HepG2 (cell line): ENCODE results near the gene MIGA2. TPM values are rescaled to one million over a fixed set of nuclear protein-coding genes. Genes with fewer than 3 reads are reported as not detected.
A peak's percentile ranks its signal among the peaks of the same experiment; 100 is the strongest.

Source experiments
- ATAC-seq: fragments of 200-7000 bp; cut with Tn5 transposase; 3 replicates; pipeline ENCODE4 v1.9.1; 2020; ENCODE audit warnings: mild to moderate bottlenecking, moderate library complexity
- BruUV-seq: library from RNA; stranded (reverse); fragments of 400-500 nt; replicated peaks from 2 replicates; lab custom pipeline; 2021; lab: Mats Ljungman, UMichigan
- CTCF ChIA-PET: fragments of 300-600 bp; formaldehyde crosslinking; extraction: SDS; loops from one replicate; lab custom pipeline; 2021; ENCODE audit warnings: low total read pairs, inconsistent platforms, low intra/inter-chr PET ratio; lab: Yijun Ruan, JAX
- POLR2A ChIA-PET: fragments of 350-600 bp; sonication (Branson Sonifier 250); formaldehyde crosslinking; loops from one replicate; lab custom pipeline; 2020; ENCODE audit warnings: antibody characterized with exemption, inconsistent platforms; lab: Yijun Ruan, JAX
- DNase-seq: peaks from one replicate; pipeline ENCODE4 v3.0.0-alpha.2; 2015; ENCODE audit warnings: low spot score
- FAIRE-seq: peaks from 3 replicates; lab custom pipeline; 2011; peaks lifted over from hg19 to GRCh38; lab: Jason Lieb, UNC
- H2AFZ ChIP-seq: one replicate; pipeline ENCODE4 v1.6.1; 2011; ENCODE audit warnings: low read length, inconsistent platforms
- H3K27ac ChIP-seq: fragments of 300-600 bp; 3 replicates; pipeline ENCODE4 v1.8.0; 2011; ENCODE audit warnings: mixed run types, mild to moderate bottlenecking, mixed read lengths, low read length, inconsistent platforms; ENCODE audit not compliant: insufficient read depth; ENCODE audit errors: extremely low read length
- H3K27me3 ChIP-seq, 2 experiments: fragments of 200-600 bp in 1 of 2; 2 replicates in 1 of 2; 3 replicates in 1 of 2; pipeline versions ENCODE4 v1.6.0 to v1.8.0; 2011; ENCODE audit warnings: low read length in 2 of 2, mild to moderate bottlenecking in 2 of 2, moderate library complexity in 2 of 2, inconsistent platforms in 1 of 2; ENCODE audit not compliant: insufficient read depth in 2 of 2, control insufficient read depth in 1 of 2
- H3K36me3 ChIP-seq, 2 experiments: fragments of 200-600 bp in 1 of 2; replicated peaks in 1 of 2; 2 replicates in 1 of 2; 3 replicates in 1 of 2; pipeline versions ENCODE4 v1.5.1 to v1.8.0; 2011; ENCODE audit warnings: low read length in 2 of 2, inconsistent platforms in 1 of 2; ENCODE audit not compliant: insufficient read depth in 2 of 2, control insufficient read depth in 1 of 2
- H3K4me1 ChIP-seq: 2 replicates; pipeline ENCODE4 v1.5.1; 2012; ENCODE audit warnings: low read length, inconsistent platforms; ENCODE audit not compliant: insufficient read depth
- H3K4me2 ChIP-seq: 2 replicates; pipeline ENCODE4 v1.6.0; 2011; ENCODE audit warnings: low read depth, low read length, inconsistent platforms
- H3K4me3 ChIP-seq, 3 experiments: fragments of 200-600 bp in 1 of 3; sonication (generic), shearing (Covaris generic) in 1 of 3; replicated peaks in 1 of 3; 2 replicates each; pipeline ENCODE4 v1.5.1; 2011 to 2016; ENCODE audit warnings: low read length in 3 of 3, inconsistent platforms in 2 of 3, low read depth in 2 of 3, mild to moderate bottlenecking in 2 of 3, control low read depth in 1 of 3, mixed read lengths in 1 of 3; ENCODE audit not compliant: insufficient read depth in 1 of 3
- H3K79me2 ChIP-seq: one replicate; pipeline ENCODE4 v1.6.1; 2011; ENCODE audit warnings: low read length, inconsistent platforms; ENCODE audit not compliant: insufficient read depth
- H3K9ac ChIP-seq: 2 replicates; pipeline ENCODE4 v1.6.0; 2011; ENCODE audit warnings: mild to moderate bottlenecking, low read depth, low read length, inconsistent platforms; ENCODE audit not compliant: insufficient read depth
- H3K9me3 ChIP-seq: 2 replicates; pipeline ENCODE4 v1.5.1; 2012; ENCODE audit warnings: mild to moderate bottlenecking, low read length
- H4K20me1 ChIP-seq: 2 replicates; pipeline ENCODE4 v1.6.0; 2011; ENCODE audit warnings: inconsistent platforms, mild to moderate bottlenecking, low read length, moderate library complexity; ENCODE audit not compliant: insufficient read depth
- CBX2 ChIP-seq, 2 experiments: fragments of 200-600 bp in 1 of 2; sonication (generic); formaldehyde crosslinking in 1 of 2; IDR thresholded peaks; 2 replicates each; pipeline versions ENCODE4 v1.7.0 to v1.8.1; 2018 to 2022; ENCODE audit warnings: low read depth in 2 of 2, low read length in 1 of 2, mild to moderate bottlenecking in 1 of 2, missing genetic modification reagents in 1 of 2
- HOXA3 ChIP-seq: sonication (generic); formaldehyde crosslinking; IDR thresholded peaks from 2 replicates; pipeline ENCODE4 v1.5.0; 2020; ENCODE audit warnings: missing genetic modification reagents
- KAT8 ChIP-seq: IDR thresholded peaks from 2 replicates; pipeline ENCODE4 v1.6.1; 2016; ENCODE audit warnings: missing genetic modification reagents, missing compliant biosample characterization
- NPAS2 ChIP-seq: sonication (generic); formaldehyde crosslinking; IDR thresholded peaks from 2 replicates; pipeline ENCODE4 v1.8.0; 2022; ENCODE audit warnings: mild to moderate bottlenecking, missing genetic modification reagents, borderline replicate concordance
- REPIN1 ChIP-seq: sonication (generic); formaldehyde crosslinking; IDR thresholded peaks from 2 replicates; pipeline ENCODE4 v1.8.0; 2022; ENCODE audit warnings: missing genetic modification reagents, low read depth, mild to moderate bottlenecking, borderline replicate concordance
- SAFB2 ChIP-seq: sonication (generic); formaldehyde crosslinking; IDR thresholded peaks from 2 replicates; pipeline ENCODE4 v1.5.1; 2020; ENCODE audit warnings: missing genetic modification reagents, low read depth, mild to moderate bottlenecking, borderline replicate concordance
- SAP130 ChIP-seq: IDR thresholded peaks from 2 replicates; pipeline ENCODE4 v1.6.1; 2016; ENCODE audit warnings: low read depth
- ZFY ChIP-seq: sonication (generic); formaldehyde crosslinking; IDR thresholded peaks from 2 replicates; pipeline ENCODE4 v1.4.0; 2020; ENCODE audit warnings: missing genetic modification reagents
- ZNF331 ChIP-seq: sonication (generic); formaldehyde crosslinking; IDR thresholded peaks from 2 replicates; pipeline ENCODE4 v1.4.0; 2020; ENCODE audit warnings: missing genetic modification reagents
- ZNF451 ChIP-seq: sonication (generic); formaldehyde crosslinking; IDR thresholded peaks from 2 replicates; pipeline ENCODE4 v1.5.0; 2020; ENCODE audit warnings: mild to moderate bottlenecking, missing genetic modification reagents
- ZNF615 ChIP-seq: sonication (generic); formaldehyde crosslinking; IDR thresholded peaks from 2 replicates; pipeline ENCODE4 v1.5.0; 2020; ENCODE audit warnings: mild to moderate bottlenecking, missing genetic modification reagents, borderline replicate concordance
- ZNF678 ChIP-seq: sonication (generic); formaldehyde crosslinking; IDR thresholded peaks from 2 replicates; pipeline ENCODE4 v1.4.0; 2020; ENCODE audit warnings: mild to moderate bottlenecking, missing genetic modification reagents
- ZSCAN20 ChIP-seq: sonication (generic); formaldehyde crosslinking; IDR thresholded peaks from 2 replicates; pipeline ENCODE4 v1.4.0; 2020; ENCODE audit warnings: missing genetic modification reagents, mild to moderate bottlenecking, borderline replicate concordance
- WGBS: methylation state at CpG from one replicate; pipeline ENCODE4 v1.1.6; 2017; ENCODE audit warnings: low lambda C conversion rate; 5-methylcytosine and 5-hydroxymethylcytosine counted together
- in situ Hi-C: cut with HindIII; loops from 2 replicates; pipeline ENCODE4 v1.10.0; 2017; ENCODE audit warnings: low pct_unique_long_range_greater_than_20kb; ENCODE audit not compliant: extremely low pct_ligation_motif_present
- intact Hi-C: fragments of 100-400 bp; cut with micrococcal nuclease; formaldehyde crosslinking; loops from one replicate; pipeline ENCODE4 v1.10.0; 2022; ENCODE audit not compliant: unreplicated experiment
- polyA plus RNA-seq, 8 experiments: library from polyadenylated mRNA; depleted of rRNA in 3 of 8; stranded (reverse) in 7 of 8; unstranded in 1 of 8; fragments of >200 nt; fragmentation: Illumina TruSeq in 4 of 8; extraction: Trizol in 4 of 8; gene quantifications; 2 replicates each; pipeline versions ENCODE4 v1.2.1 to v1.2.3, GENCODE V29; 2011 to 2016; ENCODE audit warnings: low read depth in 4 of 8, missing spikeins in 1 of 8, mixed read lengths in 1 of 8; ENCODE audit not compliant: insufficient read depth in 1 of 8
- total RNA-seq, 5 experiments: library from RNA; depleted of rRNA; stranded (reverse); fragments of >200 nt; fragmentation: Illumina TruSeq; extraction: Trizol; gene quantifications; 2 replicates each; pipeline ENCODE4 v1.2.3, GENCODE V29; 2016; ENCODE audit warnings: low read depth in 1 of 5
- TF ChIP-seq, protein P1 (sequence below): sonication (generic); formaldehyde crosslinking; IDR thresholded peaks from 2 replicates; pipeline ENCODE4 v1.4.0; 2020; ENCODE audit warnings: missing genetic modification reagents
- TF ChIP-seq, protein P2 (sequence below): sonication (generic); formaldehyde crosslinking; IDR thresholded peaks from 2 replicates; pipeline ENCODE4 v1.4.0; 2020; ENCODE audit warnings: mild to moderate bottlenecking, missing genetic modification reagents

The MIGA2 gene
- total and polyA plus RNA-seq, 2 of the 13 experiments (the other 11 are each of a cell fraction or from before 2014, with no cell fraction given) = 10.8 to 17.1 TPM

DNA sequence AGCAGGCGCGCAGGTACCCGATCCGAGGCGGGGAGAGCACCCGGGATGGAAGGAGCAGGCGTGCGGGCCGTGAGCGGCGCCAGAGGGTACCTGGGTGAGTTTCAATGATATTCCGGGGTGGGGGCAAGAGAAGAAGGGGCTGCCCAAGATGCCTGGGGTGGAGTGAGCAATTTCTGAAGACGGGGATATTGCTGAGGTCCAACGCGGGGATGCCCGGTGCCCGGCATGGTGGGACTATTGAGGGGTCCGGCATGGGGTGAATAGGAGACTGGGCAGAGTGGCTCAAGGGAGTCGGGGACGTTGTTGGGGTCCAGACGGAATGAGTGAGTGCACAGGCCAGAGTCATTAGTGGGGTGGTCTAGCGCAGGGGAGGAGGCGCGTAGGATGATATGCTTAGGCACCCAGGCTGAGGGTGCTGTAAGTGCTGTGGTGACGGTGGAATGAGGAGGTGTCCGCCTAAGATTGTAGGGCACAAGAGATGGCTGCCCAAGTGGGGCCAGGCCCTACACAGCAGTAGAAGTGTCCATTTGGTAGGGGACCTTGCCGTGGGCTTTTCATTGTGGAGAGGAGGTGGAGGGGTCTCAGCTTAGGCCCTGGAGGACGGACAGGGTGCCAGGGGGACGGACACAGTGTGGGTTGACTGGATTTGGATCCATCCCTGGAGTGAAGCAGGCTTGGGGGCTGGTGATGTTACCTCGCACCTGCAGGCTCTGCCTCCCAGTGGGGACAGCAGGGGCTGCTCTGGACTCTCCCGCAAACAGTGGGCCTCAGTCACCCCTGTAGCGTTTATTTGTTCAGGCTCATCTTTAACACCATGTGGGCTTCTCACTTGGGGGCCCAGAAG, 719 bp downstream of the MIGA2 start:
- DNase-seq (no peak), ATAC-seq (peak; percentile 61), FAIRE-seq (no peak)
- intact Hi-C loops = loop anchor here (5.0 kb wide), 1 partner anchor 45 kb away; the partner anchor contains the start of gene DOLPP1
- H3K9ac ChIP-seq = peak overlapping the region; percentile 67
- in situ Hi-C loops = no loop called here
- peak overlapping the region; percentile 73 to 97 (median 96) for H3K4me3 ChIP-seq
- peaks cover 3 to 8% of the 10 kb centered on the region in 2 experiments; a peak in 4 of 5 replicates for H3K36me3 ChIP-seq
- peak overlapping the region; percentile 59 for H2AFZ ChIP-seq
- H3K4me1 ChIP-seq = peaks cover 27% of the 10 kb centered on the region
- H3K27me3 ChIP-seq = no peaks in the 10 kb centered on the region; a peak in 1 of 5 replicates
- peaks cover 6% of the 10 kb centered on the region for H3K79me2 ChIP-seq
- CTCF ChIA-PET = no interaction called here
- peak overlapping the region; percentile 43 for H3K27ac ChIP-seq
- H3K4me2 ChIP-seq = peak overlapping the region; percentile 94
- under 1% methylated on average over 27 of the region's 32 CpGs for WGBS
- POLR2A ChIA-PET = interaction anchor here (0.6 to 2.5 kb wide), 12 partner anchors 9 to 161 kb away, joined by 3 to 13 read pairs (median 4); partner anchors contain the start of genes DOLPP1, PTPA and SH3GLB2
- no peaks in the 10 kb centered on the region for H4K20me1 ChIP-seq
- BruUV-seq = TSS peak; percentile 52
- H3K9me3 ChIP-seq = no peaks in the 10 kb centered on the region
- no peak for TF ChIP-seq ZNF331 (CRISPR knock-in tag)
- TF ChIP-seq ZNF678 (CRISPR knock-in tag) = no peak
- TF ChIP-seq ZSCAN20 (CRISPR knock-in tag) = no peak
- no peak for TF ChIP-seq NPAS2 (CRISPR knock-in tag)
- TF ChIP-seq SAP130 (CRISPR knock-in tag) = 0 out of 2 replicates have a peak, but pooled peaks have one; percentile 20
- TF ChIP-seq CBX2 (IDR thresholded peaks at IDR 0.05; ENCODE audit: low read depth, low read length) = no peak
- TF ChIP-seq CBX2 (CRISPR knock-in tag; IDR thresholded peaks at IDR 0.05; ENCODE audit: low read depth) = no peak
- TF ChIP-seq HOXA3 = no peak
- no peak for TF ChIP-seq KAT8 (CRISPR knock-in tag)
- TF ChIP-seq ZFY (CRISPR knock-in tag) = peak; percentile 28; the same call in 1 of the 2 replicates
- TF ChIP-seq, protein P1, sequence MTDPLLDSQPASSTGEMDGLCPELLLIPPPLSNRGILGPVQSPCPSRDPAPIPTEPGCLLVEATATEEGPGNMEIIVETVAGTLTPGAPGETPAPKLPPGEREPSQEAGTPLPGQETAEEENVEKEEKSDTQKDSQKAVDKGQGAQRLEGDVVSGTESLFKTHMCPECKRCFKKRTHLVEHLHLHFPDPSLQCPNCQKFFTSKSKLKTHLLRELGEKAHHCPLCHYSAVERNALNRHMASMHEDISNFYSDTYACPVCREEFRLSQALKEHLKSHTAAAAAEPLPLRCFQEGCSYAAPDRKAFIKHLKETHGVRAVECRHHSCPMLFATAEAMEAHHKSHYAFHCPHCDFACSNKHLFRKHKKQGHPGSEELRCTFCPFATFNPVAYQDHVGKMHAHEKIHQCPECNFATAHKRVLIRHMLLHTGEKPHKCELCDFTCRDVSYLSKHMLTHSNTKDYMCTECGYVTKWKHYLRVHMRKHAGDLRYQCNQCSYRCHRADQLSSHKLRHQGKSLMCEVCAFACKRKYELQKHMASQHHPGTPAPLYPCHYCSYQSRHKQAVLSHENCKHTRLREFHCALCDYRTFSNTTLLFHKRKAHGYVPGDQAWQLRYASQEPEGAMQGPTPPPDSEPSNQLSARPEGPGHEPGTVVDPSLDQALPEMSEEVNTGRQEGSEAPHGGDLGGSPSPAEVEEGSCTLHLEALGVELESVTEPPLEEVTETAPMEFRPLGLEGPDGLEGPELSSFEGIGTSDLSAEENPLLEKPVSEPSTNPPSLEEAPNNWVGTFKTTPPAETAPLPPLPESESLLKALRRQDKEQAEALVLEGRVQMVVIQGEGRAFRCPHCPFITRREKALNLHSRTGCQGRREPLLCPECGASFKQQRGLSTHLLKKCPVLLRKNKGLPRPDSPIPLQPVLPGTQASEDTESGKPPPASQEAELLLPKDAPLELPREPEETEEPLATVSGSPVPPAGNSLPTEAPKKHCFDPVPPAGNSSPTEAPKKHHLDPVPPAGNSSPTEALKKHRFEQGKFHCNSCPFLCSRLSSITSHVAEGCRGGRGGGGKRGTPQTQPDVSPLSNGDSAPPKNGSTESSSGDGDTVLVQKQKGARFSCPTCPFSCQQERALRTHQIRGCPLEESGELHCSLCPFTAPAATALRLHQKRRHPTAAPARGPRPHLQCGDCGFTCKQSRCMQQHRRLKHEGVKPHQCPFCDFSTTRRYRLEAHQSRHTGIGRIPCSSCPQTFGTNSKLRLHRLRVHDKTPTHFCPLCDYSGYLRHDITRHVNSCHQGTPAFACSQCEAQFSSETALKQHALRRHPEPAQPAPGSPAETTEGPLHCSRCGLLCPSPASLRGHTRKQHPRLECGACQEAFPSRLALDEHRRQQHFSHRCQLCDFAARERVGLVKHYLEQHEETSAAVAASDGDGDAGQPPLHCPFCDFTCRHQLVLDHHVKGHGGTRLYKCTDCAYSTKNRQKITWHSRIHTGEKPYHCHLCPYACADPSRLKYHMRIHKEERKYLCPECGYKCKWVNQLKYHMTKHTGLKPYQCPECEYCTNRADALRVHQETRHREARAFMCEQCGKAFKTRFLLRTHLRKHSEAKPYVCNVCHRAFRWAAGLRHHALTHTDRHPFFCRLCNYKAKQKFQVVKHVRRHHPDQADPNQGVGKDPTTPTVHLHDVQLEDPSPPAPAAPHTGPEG (CRISPR knock-in tag) = no peak
- TF ChIP-seq SAFB2 (CRISPR knock-in tag) = 0 out of 2 replicates have a peak, but pooled peaks have one; percentile 51
- TF ChIP-seq ZNF451 = no peak
- TF ChIP-seq REPIN1 (CRISPR knock-in tag) = no peak
- TF ChIP-seq, protein P2, sequence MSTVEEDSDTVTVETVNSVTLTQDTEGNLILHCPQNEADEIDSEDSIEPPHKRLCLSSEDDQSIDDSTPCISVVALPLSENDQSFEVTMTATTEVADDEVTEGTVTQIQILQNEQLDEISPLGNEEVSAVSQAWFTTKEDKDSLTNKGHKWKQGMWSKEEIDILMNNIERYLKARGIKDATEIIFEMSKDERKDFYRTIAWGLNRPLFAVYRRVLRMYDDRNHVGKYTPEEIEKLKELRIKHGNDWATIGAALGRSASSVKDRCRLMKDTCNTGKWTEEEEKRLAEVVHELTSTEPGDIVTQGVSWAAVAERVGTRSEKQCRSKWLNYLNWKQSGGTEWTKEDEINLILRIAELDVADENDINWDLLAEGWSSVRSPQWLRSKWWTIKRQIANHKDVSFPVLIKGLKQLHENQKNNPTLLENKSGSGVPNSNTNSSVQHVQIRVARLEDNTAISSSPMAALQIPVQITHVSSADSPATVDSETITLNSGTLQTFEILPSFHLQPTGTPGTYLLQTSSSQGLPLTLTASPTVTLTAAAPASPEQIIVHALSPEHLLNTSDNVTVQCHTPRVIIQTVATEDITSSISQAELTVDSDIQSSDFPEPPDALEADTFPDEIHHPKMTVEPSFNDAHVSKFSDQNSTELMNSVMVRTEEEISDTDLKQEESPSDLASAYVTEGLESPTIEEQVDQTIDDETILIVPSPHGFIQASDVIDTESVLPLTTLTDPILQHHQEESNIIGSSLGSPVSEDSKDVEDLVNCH (CRISPR knock-in tag) = no peak
- TF ChIP-seq ZNF615 = 0 out of 2 replicates have a peak, but pooled peaks have one; percentile 30
